Keratinocyte (primary cell): Measurements from ENCODE around the gene ISM2.

ENCODE experiments used
- EZH2 ChIP-seq: IDR thresholded peaks from one replicate; pipeline ENCODE4 v1.6.1; 2012; ENCODE audit warnings: inconsistent platforms, mild to moderate bottlenecking, low read length, moderate library complexity
- TF ChIP-seq, protein P1 (sequence below), 3 experiments: IDR thresholded peaks in 1 of 3; conservative IDR thresholded peaks in 1 of 3; optimal IDR thresholded peaks in 1 of 3; 2 replicates in 2 of 3; 3 replicates in 1 of 3; pipeline versions ENCODE3 to v1.5.1; 2011; ENCODE audit warnings: low read length in 3 of 3, mild to moderate bottlenecking in 3 of 3, moderate library complexity in 2 of 3, control low read depth in 1 of 3, inconsistent platforms in 1 of 3; ENCODE audit not compliant: insufficient read depth in 2 of 3; ENCODE audit errors: extremely low read depth in 1 of 3

DNA sequence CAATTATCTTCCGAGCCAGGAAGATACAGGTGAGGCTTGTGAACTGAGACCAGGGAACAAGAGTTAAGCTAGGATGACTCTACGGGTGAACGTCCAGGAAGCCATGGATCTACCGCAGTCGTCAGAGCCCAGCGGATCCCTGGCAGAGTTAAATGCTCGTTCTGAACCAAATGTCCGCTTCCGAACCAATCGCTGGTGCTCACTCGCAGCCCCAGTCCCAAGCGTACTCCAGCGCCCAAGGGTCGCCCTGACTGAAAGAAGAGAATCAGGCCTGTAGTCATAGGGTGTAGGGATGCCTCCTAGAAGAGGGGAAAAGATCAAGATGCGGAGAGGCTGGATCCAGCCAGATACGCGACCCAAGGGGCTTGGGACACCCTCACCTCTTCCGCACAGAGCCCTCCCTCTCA, 41.5 kb downstream of the ISM2 start:
- TF ChIP-seq, protein P1, sequence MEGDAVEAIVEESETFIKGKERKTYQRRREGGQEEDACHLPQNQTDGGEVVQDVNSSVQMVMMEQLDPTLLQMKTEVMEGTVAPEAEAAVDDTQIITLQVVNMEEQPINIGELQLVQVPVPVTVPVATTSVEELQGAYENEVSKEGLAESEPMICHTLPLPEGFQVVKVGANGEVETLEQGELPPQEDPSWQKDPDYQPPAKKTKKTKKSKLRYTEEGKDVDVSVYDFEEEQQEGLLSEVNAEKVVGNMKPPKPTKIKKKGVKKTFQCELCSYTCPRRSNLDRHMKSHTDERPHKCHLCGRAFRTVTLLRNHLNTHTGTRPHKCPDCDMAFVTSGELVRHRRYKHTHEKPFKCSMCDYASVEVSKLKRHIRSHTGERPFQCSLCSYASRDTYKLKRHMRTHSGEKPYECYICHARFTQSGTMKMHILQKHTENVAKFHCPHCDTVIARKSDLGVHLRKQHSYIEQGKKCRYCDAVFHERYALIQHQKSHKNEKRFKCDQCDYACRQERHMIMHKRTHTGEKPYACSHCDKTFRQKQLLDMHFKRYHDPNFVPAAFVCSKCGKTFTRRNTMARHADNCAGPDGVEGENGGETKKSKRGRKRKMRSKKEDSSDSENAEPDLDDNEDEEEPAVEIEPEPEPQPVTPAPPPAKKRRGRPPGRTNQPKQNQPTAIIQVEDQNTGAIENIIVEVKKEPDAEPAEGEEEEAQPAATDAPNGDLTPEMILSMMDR (optimal IDR thresholded peaks at IDR 0.05 in 1 of 3, IDR thresholded peaks at IDR 0.05 in 1 of 3, conservative IDR thresholded peaks at IDR 0.05 in 1 of 3; ENCODE audit: extremely low read depth in 1 of 3, insufficient read depth in 2 of 3, low read length in 3 of 3), result no peak
- TF ChIP-seq EZH2, result no peak
